Immature natural killer cell (primary cell): ENCODE measurements around the gene RUNX1. TPM values are rescaled to one million over a fixed set of nuclear protein-coding genes. Genes with fewer than 3 reads are reported as not detected.

Experiments used
- DNase-seq, 3 donors: peaks; one replicate each; pipeline ENCODE4 v3.0.0; 2022; ENCODE audit warnings: mixed read lengths in 1 of 3
- H3K27ac Mint-ChIP-seq, 6 donors: one replicate each; pipeline ENCODE4 v1.8.0; 2020; ENCODE audit warnings: mixed read lengths in 6 of 6, mild to moderate bottlenecking in 5 of 6, inconsistent platforms in 4 of 6, moderate library complexity in 3 of 6
- H3K27me3 Mint-ChIP-seq, 3 donors: one replicate each; pipeline ENCODE4 v1.8.0; 2020 to 2021; ENCODE audit warnings: low read depth in 3 of 3, mild to moderate bottlenecking in 3 of 3, mixed read lengths in 3 of 3, moderate library complexity in 3 of 3, inconsistent platforms in 1 of 3
- H3K36me3 Mint-ChIP-seq, 3 donors: one replicate each; pipeline ENCODE4 v1.8.0; 2020; ENCODE audit warnings: mixed read lengths in 3 of 3, inconsistent platforms in 2 of 3, mild to moderate bottlenecking in 2 of 3
- H3K4me1 Mint-ChIP-seq, 2 donors: one replicate each; pipeline ENCODE4 v1.8.0; 2020; ENCODE audit warnings: inconsistent platforms in 2 of 2, mild to moderate bottlenecking in 2 of 2, mixed read lengths in 2 of 2, moderate library complexity in 1 of 2
- H3K4me3 Mint-ChIP-seq, 5 donors: one replicate each; pipeline ENCODE4 v1.8.0; 2020; ENCODE audit warnings: mild to moderate bottlenecking in 5 of 5, mixed read lengths in 5 of 5, inconsistent platforms in 3 of 5, moderate library complexity in 3 of 5
- H3K9me3 Mint-ChIP-seq, 6 donors: one replicate each; pipeline ENCODE4 v1.8.0; 2020; ENCODE audit warnings: mild to moderate bottlenecking in 6 of 6, mixed read lengths in 6 of 6, inconsistent platforms in 4 of 6, moderate library complexity in 3 of 6
- polyA plus RNA-seq, 3 donors: library from polyadenylated mRNA; unstranded; fragments of 300-500 nt; fragmentation: Illumina TruSeq; gene quantifications; one replicate each; pipeline ENCODE4 v1.2.3, GENCODE V29; 2021

RUNX1 gene
- polyA plus RNA-seq, 3 donors from 2014 or later, result 6.2 to 25.2 (median 10.6) TPM

DNA sequence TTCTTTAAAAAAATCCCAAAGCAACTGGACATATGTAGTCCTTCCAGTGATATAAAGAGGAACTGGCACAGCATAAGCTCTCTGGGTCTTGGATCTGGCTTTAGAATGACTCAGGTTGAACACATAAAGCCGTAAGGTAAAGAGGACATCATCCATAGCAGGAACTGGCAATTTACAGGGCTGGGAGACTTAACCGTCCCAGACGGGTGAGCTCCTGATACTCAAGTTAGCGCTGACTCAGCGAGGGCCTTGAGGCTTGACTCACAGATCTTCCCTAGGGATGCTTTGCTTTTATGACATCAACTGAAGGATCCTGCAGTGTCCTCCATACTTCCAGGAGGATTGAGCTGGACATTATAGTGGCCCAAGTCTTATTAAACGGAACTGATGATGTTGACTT, 226.2 kb downstream of the RUNX1 start:
- no peak for DNase-seq
- peaks cover 25 to 53% of the 10 kb centered on the region in 2 donors for H3K4me1 Mint-ChIP-seq
- no peak overlapping the region for H3K4me3 Mint-ChIP-seq
- H3K27me3 Mint-ChIP-seq, result peaks cover 0 to 5% (median 2%) of the 10 kb centered on the region in 3 donors
- H3K36me3 Mint-ChIP-seq, result peaks cover 36 to 67% (median 51%) of the 10 kb centered on the region in 3 donors
- H3K9me3 Mint-ChIP-seq, result no peaks in the 10 kb centered on the region
- H3K27ac Mint-ChIP-seq, result peak overlapping the region in 2 of 6 donors; percentile 37 to 62

DNA sequence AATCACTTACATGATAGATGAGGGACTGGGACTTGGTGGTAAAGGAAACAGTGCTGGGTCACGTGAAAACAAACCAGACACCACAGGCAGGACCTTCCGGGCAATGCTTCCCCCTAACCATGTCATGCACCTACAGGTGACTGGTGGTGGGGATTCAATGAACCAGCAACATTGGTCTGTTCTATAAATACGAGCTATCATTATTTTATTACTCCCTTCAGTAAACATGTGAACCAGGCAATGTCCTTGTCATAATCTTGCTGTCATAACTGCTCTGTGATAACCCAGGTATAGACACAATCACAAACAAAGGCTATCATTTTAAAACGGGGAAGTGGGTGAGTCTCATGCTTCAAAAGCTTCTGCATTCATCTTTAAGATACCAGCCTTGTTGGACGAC, 226.9 kb downstream of the RUNX1 start:
- peaks cover 0 to 6% (median 2%) of the 10 kb centered on the region in 3 donors for H3K27me3 Mint-ChIP-seq
- H3K4me1 Mint-ChIP-seq, result peaks cover 24 to 50% of the 10 kb centered on the region in 2 donors
- H3K9me3 Mint-ChIP-seq, result no peaks in the 10 kb centered on the region
- H3K27ac Mint-ChIP-seq, result no peak overlapping the region
- no peak overlapping the region for H3K4me3 Mint-ChIP-seq
- H3K36me3 Mint-ChIP-seq, result peaks cover 33 to 60% (median 46%) of the 10 kb centered on the region in 3 donors
- DNase-seq, result no peak

DNA sequence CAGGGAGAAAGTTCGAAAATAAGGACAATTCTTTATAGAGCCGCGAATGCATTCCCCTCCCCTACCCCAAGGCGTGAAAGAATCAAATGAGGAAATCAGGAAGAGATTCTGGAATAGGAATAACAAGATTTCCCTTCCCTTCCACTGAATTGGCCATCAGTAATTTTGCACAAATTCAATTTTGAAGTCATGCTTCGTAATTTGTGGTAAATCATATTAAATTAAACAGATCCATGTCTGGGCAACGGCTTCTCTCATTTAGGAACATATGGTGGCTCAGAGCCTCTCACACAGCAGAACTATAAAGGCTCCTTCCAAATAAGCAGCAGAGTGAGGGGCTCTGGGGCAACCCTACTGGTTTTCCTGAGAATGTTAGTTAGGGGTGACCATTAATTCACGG, 227.4 kb downstream of the RUNX1 start:
- Mint-ChIP-seq H3K4me1 (peaks cover 20 to 46% of the 10 kb centered on the region in 2 donors), H3K27ac (peak overlapping the region in 1 of 6 donors; percentile 8), H3K27me3 (peaks cover under 1 to 6% (median 2%) of the 10 kb centered on the region in 3 donors), H3K4me3 (no peak overlapping the region), H3K36me3 (peaks cover 28 to 56% (median 41%) of the 10 kb centered on the region in 3 donors), H3K9me3 (no peaks in the 10 kb centered on the region)
- DNase-seq, result no peak

DNA sequence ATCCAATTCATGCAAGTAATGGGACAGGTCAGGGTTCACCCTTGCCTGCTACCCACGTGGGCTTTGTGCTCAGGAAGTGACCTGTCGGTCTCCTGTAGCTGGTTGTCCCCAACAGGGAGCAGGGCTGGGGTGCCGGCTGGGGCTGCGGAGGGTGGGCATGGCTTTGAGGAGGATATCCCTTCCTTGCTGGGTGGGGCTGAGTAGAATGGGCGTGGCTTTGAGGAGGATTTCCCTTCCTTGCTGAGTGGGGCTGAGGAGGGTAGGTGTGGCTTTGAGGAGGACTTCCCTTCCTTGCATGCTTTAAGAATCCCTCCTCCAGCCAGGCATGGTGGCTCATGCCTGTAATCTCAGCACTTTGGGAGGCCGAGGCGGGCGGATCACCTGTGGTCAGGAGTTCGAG, 229.1 kb downstream of the RUNX1 start:
- Mint-ChIP-seq H3K27me3 (peaks cover 2 to 13% (median 6%) of the 10 kb centered on the region in 3 donors), H3K27ac (no peak overlapping the region), H3K4me1 (peaks cover 8 to 31% of the 10 kb centered on the region in 2 donors), H3K9me3 (no peaks in the 10 kb centered on the region), H3K36me3 (peaks cover 29 to 54% (median 42%) of the 10 kb centered on the region in 3 donors), H3K4me3 (no peak overlapping the region)
- no peak for DNase-seq

DNA sequence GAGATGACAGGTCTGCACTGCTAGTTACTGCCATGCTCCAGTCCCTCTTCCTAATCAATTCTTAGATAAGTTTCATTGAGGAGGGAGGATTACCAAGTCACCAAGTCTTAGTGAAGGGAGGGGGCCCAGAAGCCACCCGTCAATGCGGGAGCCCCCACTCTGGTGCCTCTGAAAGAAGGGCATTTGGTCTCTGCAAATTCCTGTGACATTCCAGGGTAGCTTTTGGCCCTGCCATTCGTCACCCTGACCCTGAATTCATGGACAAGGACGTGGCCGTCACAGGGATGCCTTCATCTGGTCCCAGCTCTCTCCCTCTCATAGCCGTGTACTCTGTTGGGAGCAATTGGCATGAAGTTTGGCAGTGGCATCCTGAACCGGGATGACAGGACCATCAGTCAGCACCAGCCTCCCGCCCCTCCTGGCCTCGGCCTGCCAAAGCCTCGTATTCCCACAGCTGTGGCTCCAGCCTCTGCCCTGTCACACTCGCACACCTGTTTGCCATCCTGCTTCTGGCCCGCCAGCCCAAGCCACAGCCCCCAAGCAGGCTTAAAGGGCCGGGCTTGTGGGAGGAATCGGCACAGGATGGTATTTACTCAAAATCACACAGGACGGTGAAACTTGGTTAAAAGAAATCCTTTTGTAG, 229.6 kb downstream of the RUNX1 start:
- Mint-ChIP-seq H3K27ac (no peak overlapping the region), H3K36me3 (peaks cover 28 to 52% (median 40%) of the 10 kb centered on the region in 3 donors), H3K4me3 (no peak overlapping the region), H3K4me1 (peaks cover 8 to 28% of the 10 kb centered on the region in 2 donors), H3K9me3 (no peaks in the 10 kb centered on the region), H3K27me3 (peaks cover 2 to 13% (median 6%) of the 10 kb centered on the region in 3 donors)
- DNase-seq, result no peak

DNA sequence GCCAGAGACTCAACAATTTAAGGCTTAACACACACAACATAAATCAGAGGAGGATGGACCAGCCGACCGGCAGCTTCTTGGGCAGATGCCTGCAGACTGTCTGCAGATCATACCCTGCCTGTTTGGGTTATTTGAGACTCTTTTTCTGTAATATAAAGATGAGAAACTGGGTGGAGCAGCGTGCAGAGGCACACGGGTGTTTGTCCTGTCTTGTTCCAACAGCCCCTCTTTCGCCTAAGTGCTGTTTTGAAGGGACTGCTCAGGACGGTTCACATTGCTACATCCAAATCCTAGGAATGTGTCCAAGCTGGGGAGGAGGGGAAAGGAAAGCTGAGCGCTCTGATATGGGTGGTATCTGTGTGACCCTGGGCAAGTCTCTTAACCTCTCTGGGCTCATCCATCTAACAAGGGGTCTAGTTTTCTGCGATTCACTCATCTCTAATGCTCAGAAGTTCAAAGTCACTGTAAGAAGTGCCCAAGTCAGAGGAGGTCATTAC, 230.4 kb downstream of the RUNX1 start:
- DNase-seq, result no peak
- Mint-ChIP-seq H3K4me3 (no peak overlapping the region), H3K9me3 (no peaks in the 10 kb centered on the region), H3K36me3 (peaks cover 26 to 45% (median 32%) of the 10 kb centered on the region in 3 donors), H3K27me3 (peaks cover 2 to 16% (median 10%) of the 10 kb centered on the region in 3 donors), H3K27ac (peak overlapping the region in 2 of 6 donors; percentile 9 to 53), H3K4me1 (peaks cover 10 to 29% of the 10 kb centered on the region in 2 donors)

DNA sequence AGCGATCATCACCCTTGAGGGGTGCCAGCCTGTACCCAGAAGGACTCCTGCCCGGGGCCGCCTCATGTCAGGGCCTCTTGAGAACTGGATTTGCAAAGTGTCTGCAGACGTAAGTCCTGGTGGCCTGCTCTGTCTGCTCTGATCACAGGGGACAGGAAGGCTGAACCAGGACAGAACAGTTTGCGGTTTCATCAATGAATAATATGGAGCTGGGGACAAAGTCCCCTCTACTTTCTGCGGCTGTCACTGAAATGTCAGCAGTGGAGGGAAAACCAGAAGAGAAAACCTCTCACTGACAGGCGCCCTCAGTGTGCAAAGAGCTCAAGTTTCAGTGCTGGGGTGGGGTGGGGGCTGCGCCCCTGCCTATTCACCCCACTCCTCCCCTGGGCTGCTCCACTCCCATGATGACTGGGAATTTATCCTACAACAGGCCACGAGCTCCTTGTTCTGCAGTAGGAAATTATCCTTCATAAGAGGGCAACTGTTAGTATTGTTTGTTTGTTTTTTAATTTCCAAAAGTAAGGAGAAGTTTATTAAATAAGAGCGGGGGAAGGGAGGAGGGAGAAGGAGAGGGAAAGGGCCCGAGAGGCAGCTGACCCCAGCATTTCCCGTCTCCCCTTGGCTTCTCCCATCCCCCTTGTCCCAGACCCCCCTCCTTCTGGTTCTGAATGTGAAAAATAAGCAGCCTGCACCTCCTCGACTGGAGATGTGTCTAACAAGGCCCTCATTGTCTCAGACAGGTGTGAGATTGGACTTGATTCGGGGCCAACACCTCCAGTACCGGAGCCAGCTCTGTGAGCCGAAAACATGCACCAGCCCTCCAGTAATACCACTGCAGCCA, 231.1 kb downstream of the RUNX1 start:
- Mint-ChIP-seq H3K27ac (peak overlapping the region in 3 of 6 donors; percentile 9 to 53 (median 21)), H3K36me3 (peaks cover 22 to 46% (median 31%) of the 10 kb centered on the region in 3 donors), H3K27me3 (peaks cover 2 to 16% (median 12%) of the 10 kb centered on the region in 3 donors), H3K4me3 (no peak overlapping the region), H3K4me1 (peaks cover 12 to 30% of the 10 kb centered on the region in 2 donors), H3K9me3 (no peaks in the 10 kb centered on the region)
- no peak for DNase-seq

DNA sequence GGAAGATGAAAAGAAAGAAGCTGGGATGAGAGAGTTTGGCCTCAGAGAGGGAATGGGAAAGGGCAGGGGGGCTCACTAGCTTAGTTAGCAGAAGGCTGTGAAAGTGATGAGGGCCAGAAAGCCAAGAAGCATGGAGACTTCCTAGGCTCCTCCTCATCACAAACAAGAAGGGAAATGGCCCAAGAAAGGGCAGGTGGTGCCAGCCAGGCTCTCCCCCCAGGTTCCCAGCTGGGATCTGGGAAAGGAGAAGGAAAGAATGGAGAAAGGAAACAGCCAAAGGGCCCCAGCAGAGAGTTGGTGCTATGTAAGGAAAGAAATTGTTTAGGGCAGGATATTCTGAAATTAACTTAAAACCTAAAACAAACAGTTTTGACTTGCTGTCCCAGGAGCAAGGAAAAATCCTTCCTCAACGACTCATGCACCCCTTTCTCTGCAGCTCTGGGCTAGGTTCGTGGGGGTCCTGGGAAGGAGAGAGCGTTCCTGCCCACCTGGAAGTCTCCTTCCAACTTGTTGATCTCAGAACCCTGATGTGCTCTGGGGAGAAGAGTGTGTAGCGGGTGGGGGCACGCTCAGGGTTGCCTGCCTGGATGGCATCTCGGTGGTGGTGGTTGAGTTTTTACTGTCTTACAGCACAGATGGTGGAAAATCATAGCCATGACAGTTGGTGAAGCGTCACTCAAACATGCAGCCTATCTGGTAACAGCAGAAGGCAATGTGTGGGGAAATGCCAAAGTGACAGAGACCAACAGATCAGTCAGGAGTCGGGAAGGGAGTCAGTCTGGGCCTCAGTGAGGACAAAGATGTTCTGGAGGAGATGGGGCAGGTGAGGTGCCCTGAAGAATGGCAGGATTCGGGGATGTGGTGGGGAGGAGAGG, 233.0 kb downstream of the RUNX1 start:
- Mint-ChIP-seq H3K27ac (peak overlapping the region; percentile 19 to 58 (median 24)), H3K4me3 (no peak overlapping the region), H3K27me3 (peaks cover 2 to 16% (median 12%) of the 10 kb centered on the region in 3 donors), H3K4me1 (peaks cover 27 to 33% of the 10 kb centered on the region in 2 donors), H3K9me3 (no peaks in the 10 kb centered on the region), H3K36me3 (peaks cover 14 to 37% (median 24%) of the 10 kb centered on the region in 3 donors)
- no peak for DNase-seq

DNA sequence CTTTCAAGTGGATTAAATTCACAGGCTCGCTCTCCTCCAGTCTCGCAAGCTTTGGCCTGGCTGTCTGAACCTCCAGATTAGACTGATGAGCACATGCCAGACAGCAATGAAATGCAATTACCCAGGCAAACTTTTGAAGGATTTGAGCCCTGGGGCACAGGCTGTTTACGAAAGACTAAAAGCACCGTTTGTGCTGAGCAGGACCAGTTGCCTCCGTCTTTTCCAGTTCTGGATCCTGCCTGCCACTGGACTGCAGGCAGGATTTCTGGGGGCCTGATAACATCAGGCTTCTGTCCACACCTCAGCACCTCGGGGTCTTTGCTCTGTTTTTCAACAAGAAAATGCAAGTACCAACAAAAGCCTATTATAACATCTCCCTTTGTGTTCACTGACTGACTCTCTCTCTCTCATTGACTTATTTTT, 234.6 kb downstream of the RUNX1 start:
- no peaks in the 10 kb centered on the region for H3K9me3 Mint-ChIP-seq
- peaks cover 42 to 43% of the 10 kb centered on the region in 2 donors for H3K4me1 Mint-ChIP-seq
- no peak overlapping the region for H3K27ac Mint-ChIP-seq
- H3K36me3 Mint-ChIP-seq, result peaks cover 14 to 31% (median 24%) of the 10 kb centered on the region in 3 donors
- no peak for DNase-seq
- no peak overlapping the region for H3K4me3 Mint-ChIP-seq
- peaks cover 2 to 16% (median 12%) of the 10 kb centered on the region in 3 donors for H3K27me3 Mint-ChIP-seq

DNA sequence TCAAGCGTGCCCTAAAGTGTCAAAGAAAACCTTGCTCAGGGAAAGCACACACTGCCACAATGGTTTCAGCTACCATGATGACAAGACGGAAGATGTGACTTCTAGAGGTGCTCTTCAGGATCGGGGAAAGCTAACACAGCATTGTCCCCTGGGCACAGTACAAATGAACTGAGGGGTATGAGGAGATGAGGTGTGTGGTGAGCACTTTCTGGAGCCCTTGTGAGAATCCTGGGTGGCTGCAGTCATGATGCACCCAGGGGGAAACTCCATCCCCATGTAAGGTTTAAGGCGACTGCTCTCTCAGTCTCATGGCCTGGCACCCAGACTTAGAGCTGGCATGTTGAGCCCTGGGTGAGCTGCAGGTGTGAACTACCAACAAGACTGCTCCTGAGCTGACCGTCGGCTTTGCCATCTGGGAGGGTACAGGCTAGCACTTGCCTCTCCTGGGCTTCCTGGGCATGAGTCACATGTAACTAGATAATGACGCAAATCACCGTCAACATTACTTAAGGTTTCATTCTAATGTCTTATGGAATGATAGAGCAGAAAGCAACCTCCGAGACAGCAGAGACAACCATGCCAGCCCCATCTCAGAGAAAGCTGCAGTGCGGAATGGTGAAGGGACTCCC, 235.7 kb downstream of the RUNX1 start:
- Mint-ChIP-seq H3K4me1 (peaks cover 51 to 54% of the 10 kb centered on the region in 2 donors), H3K27me3 (peaks cover 2 to 19% (median 12%) of the 10 kb centered on the region in 3 donors), H3K4me3 (no peak overlapping the region)

DNA sequence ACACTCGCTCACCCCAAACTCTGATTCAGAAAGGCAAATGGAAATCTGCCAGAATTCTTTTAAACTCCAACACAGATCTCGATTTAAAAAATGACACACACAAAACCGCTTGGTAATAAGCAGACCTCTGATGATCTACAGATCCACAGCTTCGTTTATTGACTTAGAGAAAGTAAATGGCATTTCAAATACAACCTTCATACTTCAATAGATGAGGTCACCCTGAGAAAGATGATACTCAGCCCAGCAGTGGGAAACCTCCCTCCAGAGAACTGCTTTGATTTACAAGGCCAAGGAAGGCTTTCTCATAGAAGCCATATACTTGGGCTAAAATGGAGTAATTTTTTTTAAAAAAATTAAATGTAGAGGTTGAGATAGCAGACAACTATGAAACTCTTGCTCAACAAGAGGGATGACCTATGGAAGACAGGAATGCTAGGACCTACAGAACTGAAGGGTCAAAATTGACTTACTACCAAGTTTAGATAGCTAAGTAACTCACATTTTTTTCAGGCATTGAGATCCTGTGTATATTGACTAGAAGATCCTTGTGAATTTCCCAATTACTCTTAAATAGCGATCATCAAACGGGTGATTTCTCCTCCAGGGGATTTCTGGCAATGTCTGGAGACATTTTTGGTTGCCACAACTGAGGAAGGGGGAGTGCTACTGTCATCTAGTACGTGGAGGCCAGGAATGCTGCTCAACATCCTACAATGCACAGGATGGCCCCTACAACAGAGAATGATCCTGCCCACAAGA, 236.4 kb downstream of the RUNX1 start:
- H3K36me3 Mint-ChIP-seq, result peaks cover 14 to 24% (median 18%) of the 10 kb centered on the region in 3 donors
- H3K4me1 Mint-ChIP-seq, result peaks cover 58 to 61% of the 10 kb centered on the region in 2 donors
- H3K27me3 Mint-ChIP-seq, result peaks cover 2 to 20% (median 19%) of the 10 kb centered on the region in 3 donors
- H3K27ac Mint-ChIP-seq, result peak overlapping the region in 5 of 6 donors; percentile 39 to 82 (median 77)
- no peaks in the 10 kb centered on the region for H3K9me3 Mint-ChIP-seq
- H3K4me3 Mint-ChIP-seq, result peak overlapping the region in 1 of 5 donors; percentile 41
- DNase-seq, result no peak

More for the DNA sequence above, 235.7 kb downstream of the RUNX1 start:
- no peak for DNase-seq
- H3K27ac Mint-ChIP-seq, result peak overlapping the region in 3 of 6 donors; percentile 43 to 82 (median 72)
- no peaks in the 10 kb centered on the region for H3K9me3 Mint-ChIP-seq
- peaks cover 14 to 24% (median 18%) of the 10 kb centered on the region in 3 donors for H3K36me3 Mint-ChIP-seq

DNA sequence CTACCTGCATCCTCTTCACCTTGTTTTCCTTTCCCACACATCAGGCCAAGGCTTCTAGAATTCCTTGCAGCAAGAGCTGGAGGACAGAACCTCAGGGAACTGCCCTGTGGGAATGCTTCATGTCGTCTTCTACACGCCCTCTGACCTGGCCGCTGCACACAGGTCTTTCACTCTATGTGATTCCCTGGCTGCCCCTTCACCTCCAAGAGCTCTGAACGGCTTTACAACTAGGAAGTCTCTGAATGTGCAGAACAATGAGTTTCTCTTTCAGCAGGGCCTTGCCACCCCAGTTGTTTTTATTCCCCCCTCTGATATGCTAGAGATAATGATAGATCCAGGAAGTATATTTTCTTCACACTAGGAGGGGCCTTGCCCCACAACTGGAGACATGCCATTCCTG, 237.7 kb downstream of the RUNX1 start:
- peaks cover 2 to 22% (median 19%) of the 10 kb centered on the region in 3 donors for H3K27me3 Mint-ChIP-seq

More for the DNA sequence above, 237.7 kb downstream of the RUNX1 start:
- DNase-seq, result no peak
- H3K4me3 Mint-ChIP-seq, result peak overlapping the region; percentile 24 to 72 (median 70)
- H3K4me1 Mint-ChIP-seq, result peaks cover 70 to 74% of the 10 kb centered on the region in 2 donors
- peaks cover 16 to 23% (median 16%) of the 10 kb centered on the region in 3 donors for H3K36me3 Mint-ChIP-seq
- no peaks in the 10 kb centered on the region for H3K9me3 Mint-ChIP-seq
- H3K27ac Mint-ChIP-seq, result peak overlapping the region; percentile 55 to 87 (median 78)
